Bone marrow (tissue), 2 donors: ENCODE results near the gene C11orf71.

Source experiments
- DNase-seq, 2 donors: peaks; one replicate each; lab custom pipeline; 2025; lab: John Stamatoyannopoulos, UW

C11orf71 gene

GRCh38 chr11:114358716-114359115 lies 41.6 kb downstream of the C11orf71 start:
- DNase-seq: no peak

- DNase-seq: no peak
Observed at GRCh38 chr11:114354076-114354475, 46.2 kb downstream of the C11orf71 start.

DNA sequence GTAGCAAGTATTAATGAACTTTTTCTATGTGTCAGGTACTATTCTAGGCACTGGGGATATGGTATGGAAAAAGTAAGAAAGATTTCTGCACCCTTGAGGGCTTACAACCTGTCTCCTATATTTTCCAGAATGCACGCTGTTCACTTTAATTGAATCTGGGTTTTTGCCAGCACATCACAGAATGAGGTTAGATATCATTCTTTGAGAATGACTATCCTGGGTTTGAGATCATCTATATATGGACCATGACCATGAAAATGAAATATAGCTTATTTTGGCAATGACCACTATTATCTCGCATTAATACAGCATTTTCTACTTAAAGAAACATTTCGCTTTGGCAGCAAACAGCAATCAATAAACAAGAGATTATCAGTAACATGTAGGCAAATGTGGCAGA lies 46.9 kb downstream of the C11orf71 start:
- no peak for DNase-seq

GRCh38 chr11:114350022-114350421 lies 50.3 kb downstream of the C11orf71 start:
- DNase-seq: no peak
